ENCODE data around the gene CLCNKB.

The CLCNKB gene

DNA sequence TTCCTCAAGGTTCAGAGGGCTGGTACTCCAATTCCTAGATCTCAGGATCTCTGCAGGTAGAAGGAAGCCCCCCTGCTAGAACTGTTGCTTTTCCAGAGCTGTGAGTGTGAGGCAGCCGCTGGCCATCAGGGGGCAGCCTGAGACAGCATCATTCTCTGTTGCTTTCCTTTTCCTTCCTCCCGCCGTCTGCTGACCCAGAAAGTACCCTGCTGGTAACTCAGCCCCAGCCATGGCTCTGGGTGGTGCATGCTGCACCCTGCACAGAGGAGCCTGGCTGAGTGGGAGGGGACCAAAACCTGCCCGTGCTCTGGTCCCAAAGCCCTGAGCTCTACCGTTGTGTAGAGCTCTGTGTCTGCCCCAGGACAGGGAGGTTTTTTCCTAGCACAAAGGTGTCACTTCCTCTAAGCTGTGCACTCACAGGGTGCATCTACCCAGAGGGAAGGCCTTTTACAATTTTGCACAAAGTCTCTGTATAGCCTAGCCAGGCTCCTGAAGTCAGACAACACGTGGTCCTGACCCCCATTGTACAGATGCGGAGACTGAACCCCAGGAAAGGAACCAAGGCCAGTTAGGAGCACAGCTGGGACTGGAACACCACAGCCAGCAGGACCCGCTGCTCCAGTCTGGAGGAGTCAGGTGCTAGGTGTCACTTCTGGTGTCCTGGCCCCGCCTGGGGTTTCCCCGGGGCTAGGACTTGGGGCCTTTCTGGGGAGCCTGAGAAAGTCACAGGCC lies 35.5 kb downstream of the CLCNKB start:
- FAIRE-seq (peak; percentile 86), DNase-seq (ENCODE audit: insufficient read length, low spot score) (peak; percentile 70)
- TF ChIP-seq TAF1 (IDR thresholded peaks at IDR 0.05; ENCODE audit: low read depth, low read length) (no peak), POU2F2 (IDR thresholded peaks at IDR 0.05; ENCODE audit: low read depth, low read length) (no peak), SPI1 (IDR thresholded peaks at IDR 0.05; ENCODE audit: low read depth, low read length) (peak; percentile 71), POLR2A (IDR thresholded peaks at IDR 0.05; ENCODE audit: low read depth, low read length) (no peak), POLR2AphosphoS5 (IDR thresholded peaks at IDR 0.05; ENCODE audit: low read depth, low read length) (no peak), PAX5 (IDR thresholded peaks at IDR 0.05; ENCODE audit: insufficient read depth, low read length, severe bottlenecking) (no peak)

DNA sequence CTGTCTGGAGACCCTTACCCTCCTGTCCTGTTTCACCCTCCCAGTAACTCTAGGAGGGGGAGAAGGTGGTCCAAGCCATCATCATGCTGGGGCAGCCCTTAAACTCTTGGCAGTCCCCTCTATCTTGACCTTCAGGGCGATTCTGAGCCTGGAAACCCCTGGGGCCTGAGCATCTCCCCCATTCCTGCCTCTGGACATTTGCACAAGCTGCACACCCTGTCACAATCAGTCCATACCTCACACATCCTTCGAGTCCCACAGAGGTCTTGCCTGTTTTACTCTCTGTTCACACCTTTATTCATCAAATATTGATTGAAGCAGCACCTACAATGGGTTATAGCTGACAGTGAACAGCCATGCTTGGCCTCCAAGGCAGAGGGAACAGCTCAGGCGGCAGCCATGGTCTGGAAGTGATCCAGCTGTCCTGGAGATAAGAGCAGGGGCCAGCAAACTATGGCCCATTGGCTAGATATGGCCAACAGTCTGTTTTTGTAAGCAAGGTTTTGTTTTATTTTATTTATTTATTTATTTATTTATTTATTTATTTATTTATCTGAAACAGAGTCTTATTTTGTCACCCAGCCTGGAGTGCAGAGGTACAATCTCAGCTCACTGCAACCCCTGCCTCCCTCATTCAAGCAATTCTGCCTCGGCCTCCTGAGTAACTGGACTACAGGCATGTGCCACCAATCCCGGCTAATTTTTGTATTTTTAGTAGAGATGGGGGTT lies 37.0 kb downstream of the CLCNKB start:
- no peak for TF ChIP-seq POU2F2 (IDR thresholded peaks at IDR 0.05; ENCODE audit: low read depth, low read length)
- no peak for TF ChIP-seq TAF1 (IDR thresholded peaks at IDR 0.05; ENCODE audit: low read depth, low read length)
- TF ChIP-seq SPI1 (IDR thresholded peaks at IDR 0.05; ENCODE audit: low read depth, low read length) = no peak
- TF ChIP-seq POLR2A (IDR thresholded peaks at IDR 0.05; ENCODE audit: low read depth, low read length) = no peak
- TF ChIP-seq PAX5 (IDR thresholded peaks at IDR 0.05; ENCODE audit: insufficient read depth, low read length, severe bottlenecking) = no peak
- no peak for TF ChIP-seq POLR2AphosphoS5 (IDR thresholded peaks at IDR 0.05; ENCODE audit: low read depth, low read length)
- DNase-seq (ENCODE audit: insufficient read length, low spot score) (no peak), FAIRE-seq (no peak)

DNA sequence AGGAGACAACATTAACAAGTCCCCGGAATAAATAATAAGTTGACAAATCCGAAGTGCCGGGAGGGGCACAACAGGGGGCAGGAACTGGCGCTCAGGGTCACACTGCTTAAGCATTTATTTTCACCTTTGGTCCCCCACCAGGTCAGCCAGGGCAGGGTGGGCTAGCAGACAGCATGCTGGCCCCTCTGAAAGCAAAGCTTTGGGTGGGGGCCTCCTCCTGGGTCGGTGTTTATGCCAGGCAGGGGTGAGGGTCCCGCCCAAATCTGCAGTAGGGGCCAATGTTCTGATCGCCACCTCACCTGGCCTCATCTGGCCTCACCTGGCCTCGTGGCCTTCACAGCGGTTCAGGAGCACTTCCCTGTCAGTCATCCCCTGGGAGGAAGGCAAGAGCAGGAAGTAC lies 38.1 kb downstream of the CLCNKB start:
- TF ChIP-seq POU2F2 (IDR thresholded peaks at IDR 0.05; ENCODE audit: low read depth, low read length) (no peak), POLR2AphosphoS5 (IDR thresholded peaks at IDR 0.05; ENCODE audit: low read depth, low read length) (no peak), SPI1 (IDR thresholded peaks at IDR 0.05; ENCODE audit: low read depth, low read length) (no peak), TAF1 (IDR thresholded peaks at IDR 0.05; ENCODE audit: low read depth, low read length) (no peak), POLR2A (IDR thresholded peaks at IDR 0.05; ENCODE audit: low read depth, low read length) (no peak), PAX5 (IDR thresholded peaks at IDR 0.05; ENCODE audit: insufficient read depth, low read length, severe bottlenecking) (no peak)
- FAIRE-seq = no peak
- no peak for DNase-seq (ENCODE audit: insufficient read length, low spot score)

- DNase-seq (ENCODE audit: insufficient read length, low spot score) = peak; percentile 71
- peak; percentile 43 for FAIRE-seq
- TF ChIP-seq PAX5 (IDR thresholded peaks at IDR 0.05; ENCODE audit: insufficient read depth, low read length, severe bottlenecking) (no peak), SPI1 (IDR thresholded peaks at IDR 0.05; ENCODE audit: low read depth, low read length) (no peak), POLR2A (IDR thresholded peaks at IDR 0.05; ENCODE audit: low read depth, low read length) (no peak), POLR2AphosphoS5 (IDR thresholded peaks at IDR 0.05; ENCODE audit: low read depth, low read length) (no peak), POU2F2 (IDR thresholded peaks at IDR 0.05; ENCODE audit: low read depth, low read length) (no peak), TAF1 (IDR thresholded peaks at IDR 0.05; ENCODE audit: low read depth, low read length) (no peak)
Observed at GRCh38 chr1:16082283-16083038, 38.9 kb downstream of the CLCNKB start.

DNA sequence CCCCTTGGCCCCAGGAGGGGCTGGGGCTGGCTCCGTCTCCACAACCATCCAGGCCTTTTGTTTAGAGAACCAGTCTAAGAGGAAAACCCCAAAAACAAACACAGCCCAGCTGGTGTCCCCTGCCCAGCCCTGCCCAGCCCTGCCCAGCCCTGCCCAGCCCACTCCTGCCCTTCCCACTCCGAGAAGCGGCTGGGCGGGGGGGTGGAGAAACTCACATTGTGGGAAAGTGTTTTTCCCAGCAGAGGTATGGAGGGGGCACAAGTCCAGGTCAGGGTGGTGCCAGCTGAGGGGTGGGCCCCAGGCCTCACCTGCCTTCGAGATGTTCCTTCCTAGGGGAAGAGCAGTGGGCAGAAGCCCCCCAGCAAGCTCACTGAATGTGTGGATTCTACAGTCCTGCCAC lies 39.9 kb downstream of the CLCNKB start:
- FAIRE-seq = no peak
- no peak for TF ChIP-seq POLR2A (IDR thresholded peaks at IDR 0.05; ENCODE audit: low read depth, low read length)
- no peak for TF ChIP-seq PAX5 (IDR thresholded peaks at IDR 0.05; ENCODE audit: insufficient read depth, low read length, severe bottlenecking)
- TF ChIP-seq SPI1 (IDR thresholded peaks at IDR 0.05; ENCODE audit: low read depth, low read length) = no peak
- no peak for TF ChIP-seq POU2F2 (IDR thresholded peaks at IDR 0.05; ENCODE audit: low read depth, low read length)
- no peak for TF ChIP-seq POLR2AphosphoS5 (IDR thresholded peaks at IDR 0.05; ENCODE audit: low read depth, low read length)
- TF ChIP-seq TAF1 (IDR thresholded peaks at IDR 0.05; ENCODE audit: low read depth, low read length) = no peak

GRCh38 chr1:16085522-16085921 lies 41.9 kb downstream of the CLCNKB start:
- DNase-seq (ENCODE audit: insufficient read length, low spot score) (no peak), FAIRE-seq (no peak)
- TF ChIP-seq SPI1 (IDR thresholded peaks at IDR 0.05; ENCODE audit: low read depth, low read length) (peak; percentile 42; the same call in 1 of the 2 replicates), PAX5 (IDR thresholded peaks at IDR 0.05; ENCODE audit: insufficient read depth, low read length, severe bottlenecking) (no peak)

More for the DNA sequence above, 39.9 kb downstream of the CLCNKB start:
- DNase-seq (ENCODE audit: insufficient read length, low spot score) = no peak

GRCh38 chr1:16087733-16088132 lies 44.2 kb downstream of the CLCNKB start:
- FAIRE-seq = no peak
- TF ChIP-seq SPI1 (IDR thresholded peaks at IDR 0.05; ENCODE audit: low read depth, low read length) (no peak), POLR2AphosphoS5 (IDR thresholded peaks at IDR 0.05; ENCODE audit: low read depth, low read length) (no peak), PAX5 (IDR thresholded peaks at IDR 0.05; ENCODE audit: insufficient read depth, low read length, severe bottlenecking) (no peak), POLR2A (IDR thresholded peaks at IDR 0.05; ENCODE audit: low read depth, low read length) (no peak), POU2F2 (IDR thresholded peaks at IDR 0.05; ENCODE audit: low read depth, low read length) (no peak)
- no peak for DNase-seq (ENCODE audit: insufficient read length, low spot score)

- no peak for DNase-seq (ENCODE audit: insufficient read length, low spot score)
- no peak for FAIRE-seq
- no peak for TF ChIP-seq POLR2A (IDR thresholded peaks at IDR 0.05; ENCODE audit: low read depth, low read length)
- TF ChIP-seq SPI1 (IDR thresholded peaks at IDR 0.05; ENCODE audit: low read depth, low read length) = no peak
- no peak for TF ChIP-seq PAX5 (IDR thresholded peaks at IDR 0.05; ENCODE audit: insufficient read depth, low read length, severe bottlenecking)
- no peak for TF ChIP-seq POU2F2 (IDR thresholded peaks at IDR 0.05; ENCODE audit: low read depth, low read length)
- TF ChIP-seq TAF1 (IDR thresholded peaks at IDR 0.05; ENCODE audit: low read depth, low read length) = no peak
- TF ChIP-seq POLR2AphosphoS5 (IDR thresholded peaks at IDR 0.05; ENCODE audit: low read depth, low read length) = no peak
Observed at GRCh38 chr1:16088351-16088911, 44.8 kb downstream of the CLCNKB start.

GRCh38 chr1:16088996-16089395 lies 45.4 kb downstream of the CLCNKB start:
- DNase-seq (ENCODE audit: insufficient read length, low spot score) (no peak), FAIRE-seq (no peak)
- no peak for TF ChIP-seq POLR2AphosphoS5 (IDR thresholded peaks at IDR 0.05; ENCODE audit: low read depth, low read length)
- no peak for TF ChIP-seq TAF1 (IDR thresholded peaks at IDR 0.05; ENCODE audit: low read depth, low read length)
- TF ChIP-seq POLR2A (IDR thresholded peaks at IDR 0.05; ENCODE audit: low read depth, low read length) = no peak
- TF ChIP-seq PAX5 (IDR thresholded peaks at IDR 0.05; ENCODE audit: insufficient read depth, low read length, severe bottlenecking) = no peak
- no peak for TF ChIP-seq POU2F2 (IDR thresholded peaks at IDR 0.05; ENCODE audit: low read depth, low read length)
- no peak for TF ChIP-seq SPI1 (IDR thresholded peaks at IDR 0.05; ENCODE audit: low read depth, low read length)

Measured in GM12891 (cell line).